Measurements from ENCODE around the gene BMP8B.
"Not testable (repeated sequence)": the region's sequence is repeated elsewhere in the genome, so short reads cannot be mapped to it uniquely, and the experiment has no call there.

BMP8B gene

GRCh38 chr1:39779821-39780220 is 8.8 kb downstream of the BMP8B start:
- TF ChIP-seq, protein P1, sequence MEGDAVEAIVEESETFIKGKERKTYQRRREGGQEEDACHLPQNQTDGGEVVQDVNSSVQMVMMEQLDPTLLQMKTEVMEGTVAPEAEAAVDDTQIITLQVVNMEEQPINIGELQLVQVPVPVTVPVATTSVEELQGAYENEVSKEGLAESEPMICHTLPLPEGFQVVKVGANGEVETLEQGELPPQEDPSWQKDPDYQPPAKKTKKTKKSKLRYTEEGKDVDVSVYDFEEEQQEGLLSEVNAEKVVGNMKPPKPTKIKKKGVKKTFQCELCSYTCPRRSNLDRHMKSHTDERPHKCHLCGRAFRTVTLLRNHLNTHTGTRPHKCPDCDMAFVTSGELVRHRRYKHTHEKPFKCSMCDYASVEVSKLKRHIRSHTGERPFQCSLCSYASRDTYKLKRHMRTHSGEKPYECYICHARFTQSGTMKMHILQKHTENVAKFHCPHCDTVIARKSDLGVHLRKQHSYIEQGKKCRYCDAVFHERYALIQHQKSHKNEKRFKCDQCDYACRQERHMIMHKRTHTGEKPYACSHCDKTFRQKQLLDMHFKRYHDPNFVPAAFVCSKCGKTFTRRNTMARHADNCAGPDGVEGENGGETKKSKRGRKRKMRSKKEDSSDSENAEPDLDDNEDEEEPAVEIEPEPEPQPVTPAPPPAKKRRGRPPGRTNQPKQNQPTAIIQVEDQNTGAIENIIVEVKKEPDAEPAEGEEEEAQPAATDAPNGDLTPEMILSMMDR (IDR thresholded peaks at IDR 0.05) = no peak
- TF ChIP-seq ZFX (IDR thresholded peaks at IDR 0.05; ENCODE audit: borderline replicate concordance) = no peak
- no peak overlapping the region for H3K27ac ChIP-seq

- TF ChIP-seq ZFX (IDR thresholded peaks at IDR 0.05; ENCODE audit: borderline replicate concordance) = no peak
- TF ChIP-seq, protein P1 (IDR thresholded peaks at IDR 0.05) = no peak
- H3K27ac ChIP-seq = no peak overlapping the region
Measured at GRCh38 chr1:39779137-39779536, 9.5 kb downstream of the BMP8B start.

GRCh38 chr1:39778463-39779099 is 10.1 kb downstream of the BMP8B start:
- not testable (repeated sequence) for H3K27ac ChIP-seq

DNA sequence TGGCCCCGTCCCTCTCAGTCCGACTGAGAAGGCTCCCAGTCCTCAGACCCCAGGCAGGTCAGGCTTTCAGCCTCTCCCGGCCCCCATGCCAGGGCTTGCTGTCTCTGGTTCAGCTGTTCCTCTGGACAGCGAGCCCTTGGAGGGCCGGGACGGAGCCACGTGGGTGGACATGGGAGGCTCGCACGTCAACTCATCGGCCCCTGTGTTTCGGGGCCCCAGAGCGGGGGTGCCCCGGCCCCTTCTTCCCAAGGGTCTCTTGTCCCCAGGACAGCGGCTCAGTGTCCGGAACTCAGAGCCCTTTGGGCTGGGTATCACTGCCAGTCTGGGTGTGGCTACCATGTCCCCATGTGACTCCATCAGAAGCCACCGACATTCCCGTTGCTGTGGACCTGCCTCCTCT is 10.8 kb downstream of the BMP8B start:
- H3K27ac ChIP-seq = not testable (repeated sequence)

- H3K27ac ChIP-seq = no peak overlapping the region
- no peak for TF ChIP-seq ZFX (IDR thresholded peaks at IDR 0.05; ENCODE audit: borderline replicate concordance)
- TF ChIP-seq, protein P1 (IDR thresholded peaks at IDR 0.05) = no peak
Measured at GRCh38 chr1:39777306-39777705, 11.4 kb downstream of the BMP8B start.

DNA sequence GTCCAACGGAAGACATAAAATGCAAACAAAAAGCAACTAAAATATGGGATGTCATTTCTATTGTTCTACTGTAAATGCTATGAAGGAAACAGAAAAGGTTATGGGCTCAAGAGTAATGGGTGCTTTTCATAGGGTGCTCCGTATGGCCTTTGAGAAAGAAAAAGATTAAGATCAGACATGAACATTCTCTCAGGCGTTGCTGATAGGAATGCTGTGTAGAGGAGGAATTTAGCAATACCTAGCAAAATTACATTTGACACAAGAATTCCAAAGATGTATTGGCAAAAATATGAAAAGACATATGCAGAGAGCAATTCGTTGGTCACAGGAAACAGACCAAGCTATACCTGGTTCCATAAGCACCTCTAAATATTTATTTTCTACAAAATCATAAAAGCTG is 11.8 kb downstream of the BMP8B start:
- TF ChIP-seq, protein P1 (IDR thresholded peaks at IDR 0.05) = no peak
- no peak for TF ChIP-seq ZFX (IDR thresholded peaks at IDR 0.05; ENCODE audit: borderline replicate concordance)
- no peak overlapping the region for H3K27ac ChIP-seq

DNA sequence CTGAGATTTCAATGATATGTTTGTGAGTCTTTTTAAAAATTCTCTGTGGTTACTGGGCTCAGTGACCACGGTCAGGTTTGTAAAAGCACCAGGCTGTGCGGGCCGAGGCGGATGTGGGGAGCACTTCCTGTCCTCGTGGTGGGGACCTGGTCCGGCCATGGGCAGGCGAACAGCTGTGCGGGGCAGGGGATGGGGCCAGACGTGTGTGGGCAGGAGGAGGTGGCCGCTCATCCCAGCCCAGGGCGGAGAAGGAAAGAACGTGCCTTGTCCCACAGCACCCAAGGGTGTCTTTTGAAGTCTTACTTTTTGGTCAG is 12.3 kb downstream of the BMP8B start:
- H3K27ac ChIP-seq = no peak overlapping the region
- TF ChIP-seq, protein P1 (IDR thresholded peaks at IDR 0.05) = no peak
- TF ChIP-seq ZFX (IDR thresholded peaks at IDR 0.05; ENCODE audit: borderline replicate concordance) = no peak

- H3K27ac ChIP-seq = not testable (repeated sequence)
Measured at GRCh38 chr1:39775676-39776399, 12.8 kb downstream of the BMP8B start.

- not testable (repeated sequence) for H3K27ac ChIP-seq
Measured at GRCh38 chr1:39775141-39775540, 13.5 kb downstream of the BMP8B start.

DNA sequence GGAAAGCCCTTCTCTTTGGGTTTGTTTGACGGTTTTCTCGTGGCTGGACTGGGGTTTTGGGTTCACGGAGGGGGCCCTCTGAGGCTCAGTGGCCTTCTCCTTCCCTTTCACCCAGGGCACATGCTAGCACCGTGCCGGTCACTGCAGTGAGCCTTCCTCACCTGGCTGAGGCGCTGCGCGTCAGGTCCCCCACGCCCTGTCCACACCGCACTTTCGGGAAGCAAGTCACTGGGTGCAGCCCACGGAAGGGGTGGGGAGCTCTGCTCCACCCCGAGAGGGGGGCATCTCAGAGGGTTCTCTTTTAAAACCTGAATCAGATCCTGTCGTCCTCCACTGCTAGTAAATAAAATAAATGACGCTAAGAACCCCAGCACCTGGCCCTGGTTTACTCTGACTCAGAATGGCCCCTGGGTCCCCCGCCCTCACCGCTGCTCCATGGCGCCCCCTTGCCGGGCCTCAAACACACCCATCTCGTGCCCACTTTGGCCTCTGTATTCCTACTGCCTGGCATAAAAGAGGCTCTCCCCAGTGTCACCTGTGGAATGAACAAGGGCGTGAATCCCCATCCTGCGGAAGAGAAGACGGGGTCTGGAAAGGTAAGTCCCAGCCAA is 15.2 kb downstream of the BMP8B start:
- not testable (repeated sequence) for H3K27ac ChIP-seq

- not testable (repeated sequence) for H3K27ac ChIP-seq
Measured at GRCh38 chr1:39771022-39771532, 17.6 kb downstream of the BMP8B start, which contains the start of gene OXCT2. Gene OXCT2 (minus strand): TSS chr1:39771348. CDS start chr1:39771255, 93 bp downstream.

DNA sequence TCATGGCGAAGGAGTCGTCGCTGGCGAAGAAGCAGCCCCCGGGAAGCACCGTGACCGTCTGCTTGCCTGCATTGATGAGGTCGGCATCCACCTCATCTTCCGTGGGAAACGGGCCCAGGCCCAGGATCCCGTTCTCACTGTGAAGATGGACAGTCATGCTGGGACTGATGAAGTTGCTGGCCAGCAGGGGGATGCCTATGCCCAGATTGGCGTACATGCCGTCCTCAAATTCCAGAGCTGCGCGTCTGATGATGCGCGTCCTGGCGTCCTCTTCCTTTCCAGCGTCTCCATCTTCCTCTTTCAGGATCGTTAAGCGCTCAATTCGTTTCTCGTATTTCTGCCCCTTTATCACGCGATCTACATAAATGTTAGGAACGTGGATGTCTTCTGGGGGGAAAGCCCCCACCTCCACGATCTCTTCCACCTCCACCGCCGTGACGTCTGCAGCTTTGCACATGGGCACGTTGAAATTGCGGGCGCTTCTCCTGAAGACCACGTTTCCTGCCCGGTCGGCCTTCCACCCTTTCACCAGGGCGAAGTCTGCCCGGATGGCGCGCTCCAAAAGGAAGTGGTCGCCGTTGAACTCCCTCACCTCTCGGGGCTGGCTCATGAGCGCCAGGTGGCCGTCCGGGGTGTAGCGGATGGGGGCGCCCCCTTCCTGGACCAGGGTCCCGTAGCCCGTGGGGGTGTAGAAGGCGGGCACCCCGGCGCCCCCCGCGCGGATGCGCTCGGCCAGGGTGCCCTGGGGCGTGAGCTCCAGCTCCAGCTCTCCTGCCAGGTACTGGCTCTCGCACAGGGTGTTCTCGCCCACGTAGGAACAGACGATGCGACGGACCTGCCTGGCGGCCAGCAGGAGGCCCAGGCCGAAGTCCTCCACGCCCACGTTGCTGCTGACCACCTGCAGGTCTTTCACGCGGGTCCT is 18.3 kb downstream of the BMP8B start:
- H3K27ac ChIP-seq = not testable (repeated sequence)

GRCh38 chr1:39769502-39769901 is 19.2 kb downstream of the BMP8B start:
- H3K27ac ChIP-seq = not testable (repeated sequence)

Data from 22Rv1 (cell line).